Type B pancreatic cell (in vitro differentiated cells): Measurements from ENCODE around the gene DCC. TPM values are rescaled to one million over a fixed set of nuclear protein-coding genes. Genes with fewer than 3 reads are reported as not detected.

Experiments
- DNase-seq: peaks from one replicate; pipeline ENCODE4 v3.0.0; 2021; ENCODE audit warnings: mixed read lengths; ENCODE audit not compliant: unreplicated experiment; ENCODE audit errors: extremely low spot score
- H3K27ac Mint-ChIP-seq: 2 replicates; pipeline ENCODE4 v1.8.0; 2021; ENCODE audit warnings: mild to moderate bottlenecking, mixed read lengths
- H3K27me3 Mint-ChIP-seq: 2 replicates; pipeline ENCODE4 v1.8.0; 2021; ENCODE audit warnings: mixed read lengths
- H3K36me3 Mint-ChIP-seq: 2 replicates; pipeline ENCODE4 v1.8.0; 2021; ENCODE audit warnings: mixed read lengths
- H3K4me1 Mint-ChIP-seq: one replicate; pipeline ENCODE4 v1.8.0; 2021; ENCODE audit warnings: mixed read lengths; ENCODE audit not compliant: unreplicated experiment
- H3K4me3 Mint-ChIP-seq: 2 replicates; pipeline ENCODE4 v1.8.0; 2021; ENCODE audit warnings: mild to moderate bottlenecking, mixed read lengths
- H3K9me3 Mint-ChIP-seq: 2 replicates; pipeline ENCODE4 v1.8.0; 2021; ENCODE audit warnings: mixed read lengths
- CTCF ChIP-seq: fragments of 200-600 bp; sonication (generic); conservative IDR thresholded peaks from 2 replicates; pipeline ENCODE4 v1.5.0; 2021; ENCODE audit warnings: antibody characterized with exemption, mild to moderate bottlenecking
- total RNA-seq: library from RNA; stranded (reverse); gene quantifications from 2 replicates; pipeline ENCODE4 v1.2.1, GENCODE V29; 2021; ENCODE audit warnings: low replicate concordance

Gene DCC
- total RNA-seq, 1 donor from 2014 or later, result 11.6 TPM

GRCh38 chr18:52319424-52319983 is 20.5 kb upstream of the DCC start:
- Mint-ChIP-seq H3K27me3 (peaks cover 10% of the 10 kb centered on the region), H3K9me3 (peaks cover 4% of the 10 kb centered on the region), H3K4me1 (peaks cover 7% of the 10 kb centered on the region), H3K4me3 (no peak overlapping the region), H3K36me3 (no peaks in the 10 kb centered on the region), H3K27ac (no peak overlapping the region)
- TF ChIP-seq CTCF, result no peak
- DNase-seq, result no peak

- Mint-ChIP-seq H3K27ac (no peak overlapping the region), H3K4me1 (peaks cover 7% of the 10 kb centered on the region), H3K9me3 (no peaks in the 10 kb centered on the region), H3K36me3 (no peaks in the 10 kb centered on the region), H3K4me3 (no peak overlapping the region), H3K27me3 (peaks cover 10% of the 10 kb centered on the region)
- no peak for DNase-seq
- TF ChIP-seq CTCF, result no peak
These were observed 17.7 kb upstream of the DCC start for GRCh38 chr18:52322307-52322706.

GRCh38 chr18:52323802-52324201 is 16.2 kb upstream of the DCC start:
- Mint-ChIP-seq H3K4me1 (peaks cover 7% of the 10 kb centered on the region), H3K4me3 (no peak overlapping the region), H3K36me3 (no peaks in the 10 kb centered on the region), H3K27me3 (peaks cover 22% of the 10 kb centered on the region), H3K9me3 (no peaks in the 10 kb centered on the region), H3K27ac (no peak overlapping the region)
- no peak for DNase-seq
- no peak for TF ChIP-seq CTCF

- Mint-ChIP-seq H3K4me1 (no peaks in the 10 kb centered on the region), H3K27me3 (peaks cover 30% of the 10 kb centered on the region), H3K27ac (no peak overlapping the region), H3K36me3 (no peaks in the 10 kb centered on the region), H3K9me3 (no peaks in the 10 kb centered on the region), H3K4me3 (no peak overlapping the region)
- DNase-seq, result no peak
- no peak for TF ChIP-seq CTCF
These were observed 14.0 kb upstream of the DCC start for GRCh38 chr18:52325997-52326396.

GRCh38 chr18:52333860-52334259 is 6.1 kb upstream of the DCC start:
- Mint-ChIP-seq H3K4me1 (no peaks in the 10 kb centered on the region), H3K9me3 (peaks cover 9% of the 10 kb centered on the region), H3K27ac (no peak overlapping the region), H3K4me3 (no peak overlapping the region), H3K27me3 (peaks cover 46% of the 10 kb centered on the region), H3K36me3 (no peaks in the 10 kb centered on the region)
- no peak for DNase-seq
- no peak for TF ChIP-seq CTCF

GRCh38 chr18:52334307-52334706 is 5.7 kb upstream of the DCC start:
- no peak for DNase-seq
- Mint-ChIP-seq H3K4me1 (no peaks in the 10 kb centered on the region), H3K27ac (no peak overlapping the region), H3K9me3 (peaks cover 9% of the 10 kb centered on the region), H3K36me3 (no peaks in the 10 kb centered on the region), H3K27me3 (peaks cover 48% of the 10 kb centered on the region), H3K4me3 (no peak overlapping the region)
- TF ChIP-seq CTCF, result no peak
